ENCODE data around the gene ZNF408. TPM values are rescaled to one million over a fixed set of nuclear protein-coding genes. Genes with fewer than 3 reads are reported as not detected.

ZNF408 gene
- polyA plus RNA-seq, 2 of the 4 experiments (the other 2 are of a cell fraction) = 6.7 to 16.7 TPM

DNA sequence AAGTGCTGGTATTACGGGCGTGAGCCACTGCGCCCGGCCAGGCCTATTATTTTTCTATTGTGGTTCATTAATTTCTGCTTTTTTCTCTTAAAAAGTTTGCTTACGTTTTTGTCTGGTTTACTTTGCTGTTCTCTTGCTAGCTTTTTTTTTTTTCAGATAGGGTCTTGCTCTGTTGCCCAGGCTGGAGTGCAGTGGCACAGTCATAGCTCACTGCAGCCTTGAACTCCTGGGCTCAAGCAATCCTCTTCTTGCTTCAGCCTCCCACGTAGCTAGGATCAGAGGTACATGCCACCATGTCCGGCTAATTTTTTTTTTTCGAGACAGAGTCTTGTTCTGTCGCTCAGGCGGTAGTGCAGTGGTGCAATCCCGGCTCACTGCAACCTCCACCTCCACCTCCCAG is 36.9 kb downstream of the ZNF408 start:
- POLR2A ChIA-PET = no interaction called here

DNA sequence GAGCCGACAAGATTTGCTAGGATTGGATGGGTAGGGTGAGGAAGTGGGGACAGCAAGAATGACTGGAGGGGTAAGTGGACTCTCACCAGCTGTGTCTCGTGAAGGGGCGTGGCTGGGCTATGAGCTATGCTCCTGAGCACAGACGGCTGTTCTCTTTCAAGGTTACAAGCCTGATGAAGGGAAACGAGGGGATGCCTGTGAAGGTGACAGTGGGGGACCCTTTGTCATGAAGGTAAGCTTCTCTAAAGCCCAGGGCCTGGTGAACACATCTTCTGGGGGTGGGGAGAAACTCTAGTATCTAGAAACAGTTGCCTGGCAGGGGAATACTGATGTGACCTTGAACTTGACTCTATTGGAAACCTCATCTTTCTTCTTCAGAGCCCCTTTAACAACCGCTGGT is 38.1 kb downstream of the ZNF408 start:
- H3K27ac ChIP-seq = no peak overlapping the region
- H3K4me3 ChIP-seq = no peak overlapping the region
- WGBS (ENCODE audit: missing lambda C conversion rate) = 87% methylated on average over 6 of the region's 6 CpGs
- H3K9me3 ChIP-seq = no peaks in the 10 kb centered on the region
- H3K4me1 ChIP-seq = no peaks in the 10 kb centered on the region
- POLR2A ChIA-PET = interaction anchor here (0.5 kb wide), 1 partner anchor 163 kb away, joined by 3 read pairs; no protein-coding TSS in a partner anchor
- ATAC-seq (no peak), FAIRE-seq (no peak), DNase-seq (ENCODE audit: low read depth in 1 of 2, low spot score in 1 of 2) (no peak)
- H3K4me2 ChIP-seq = no peak overlapping the region
- TF ChIP-seq CHD4 (IDR thresholded peaks at IDR 0.05; ENCODE audit: borderline replicate concordance) = no peak
- no peak for TF ChIP-seq TP53 (CRISPR knock-in tag; IDR thresholded peaks at IDR 0.05)
- TF ChIP-seq CBX8 (IDR thresholded peaks at IDR 0.05) = no peak
- no peak for TF ChIP-seq MAFK (IDR thresholded peaks at IDR 0.05; ENCODE audit: partially characterized antibody)
- no peak for TF ChIP-seq MYC (IDR thresholded peaks at IDR 0.05; ENCODE audit: borderline replicate concordance, low read length)
- no peak for TF ChIP-seq ZFP36 (IDR thresholded peaks at IDR 0.05; ENCODE audit: borderline replicate concordance, partially characterized antibody)
- TF ChIP-seq EP300 (IDR thresholded peaks at IDR 0.05) = no peak
- no peak for TF ChIP-seq NPAS2 (CRISPR knock-in tag; IDR thresholded peaks at IDR 0.05; ENCODE audit: borderline replicate concordance)
- no peak for TF ChIP-seq TFCP2L1 (CRISPR knock-in tag; IDR thresholded peaks at IDR 0.05)
- no peak for TF ChIP-seq KDM5A (IDR thresholded peaks at IDR 0.05)
- TF ChIP-seq, protein P1, sequence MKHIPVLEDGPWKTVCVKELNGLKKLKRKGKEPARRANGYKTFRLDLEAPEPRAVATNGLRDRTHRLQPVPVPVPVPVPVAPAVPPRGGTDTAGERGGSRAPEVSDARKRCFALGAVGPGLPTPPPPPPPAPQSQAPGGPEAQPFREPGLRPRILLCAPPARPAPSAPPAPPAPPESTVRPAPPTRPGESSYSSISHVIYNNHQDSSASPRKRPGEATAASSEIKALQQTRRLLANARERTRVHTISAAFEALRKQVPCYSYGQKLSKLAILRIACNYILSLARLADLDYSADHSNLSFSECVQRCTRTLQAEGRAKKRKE (CRISPR knock-in tag; IDR thresholded peaks at IDR 0.05; ENCODE audit: low read depth) = no peak
- TF ChIP-seq ZNF302 (CRISPR knock-in tag; IDR thresholded peaks at IDR 0.05) = no peak
- TF ChIP-seq, protein P2, sequence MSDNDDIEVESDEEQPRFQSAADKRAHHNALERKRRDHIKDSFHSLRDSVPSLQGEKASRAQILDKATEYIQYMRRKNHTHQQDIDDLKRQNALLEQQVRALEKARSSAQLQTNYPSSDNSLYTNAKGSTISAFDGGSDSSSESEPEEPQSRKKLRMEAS (IDR thresholded peaks at IDR 0.05) = no peak
- TF ChIP-seq ESRRA (IDR thresholded peaks at IDR 0.05; ENCODE audit: borderline replicate concordance, low read length) = no peak
- TF ChIP-seq SMC3 (IDR thresholded peaks at IDR 0.05) = no peak
- TF ChIP-seq, protein P3, sequence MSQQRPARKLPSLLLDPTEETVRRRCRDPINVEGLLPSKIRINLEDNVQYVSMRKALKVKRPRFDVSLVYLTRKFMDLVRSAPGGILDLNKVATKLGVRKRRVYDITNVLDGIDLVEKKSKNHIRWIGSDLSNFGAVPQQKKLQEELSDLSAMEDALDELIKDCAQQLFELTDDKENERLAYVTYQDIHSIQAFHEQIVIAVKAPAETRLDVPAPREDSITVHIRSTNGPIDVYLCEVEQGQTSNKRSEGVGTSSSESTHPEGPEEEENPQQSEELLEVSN (IDR thresholded peaks at IDR 0.05; ENCODE audit: borderline replicate concordance, low read depth) = no peak
- no peak for TF ChIP-seq EHMT2 (IDR thresholded peaks at IDR 0.05; ENCODE audit: low read depth)
- TF ChIP-seq SREBF2 (IDR thresholded peaks at IDR 0.05) = no peak
- no peak for TF ChIP-seq NR3C1 (IDR thresholded peaks at IDR 0.05)
- CTCF ChIA-PET = interaction anchor here (1.3 kb wide), 1 partner anchor 9 kb away, joined by 3 read pairs; no protein-coding TSS in a partner anchor

More for the DNA sequence above, 36.9 kb downstream of the ZNF408 start:
- DNase-seq (ENCODE audit: low read depth in 1 of 2, low spot score in 1 of 2) (no peak), FAIRE-seq (no peak), ATAC-seq (no peak)
- 94% methylated on average over 11 of the region's 11 CpGs for WGBS (ENCODE audit: missing lambda C conversion rate)
- Histone ChIP-seq H3K4me3 (no peak overlapping the region), H3K4me2 (no peak overlapping the region), H3K27ac (no peak overlapping the region), H3K4me1 (no peaks in the 10 kb centered on the region), H3K9me3 (no peaks in the 10 kb centered on the region)
- TF ChIP-seq FOXS1 (CRISPR knock-in tag; IDR thresholded peaks at IDR 0.05) = no peak
- CTCF ChIA-PET = interaction anchor here (0.6 to 1.5 kb wide), 5 partner anchors 11 to 55 kb away, joined by 3 to 6 read pairs (median 3); no protein-coding TSS in a partner anchor

DNA sequence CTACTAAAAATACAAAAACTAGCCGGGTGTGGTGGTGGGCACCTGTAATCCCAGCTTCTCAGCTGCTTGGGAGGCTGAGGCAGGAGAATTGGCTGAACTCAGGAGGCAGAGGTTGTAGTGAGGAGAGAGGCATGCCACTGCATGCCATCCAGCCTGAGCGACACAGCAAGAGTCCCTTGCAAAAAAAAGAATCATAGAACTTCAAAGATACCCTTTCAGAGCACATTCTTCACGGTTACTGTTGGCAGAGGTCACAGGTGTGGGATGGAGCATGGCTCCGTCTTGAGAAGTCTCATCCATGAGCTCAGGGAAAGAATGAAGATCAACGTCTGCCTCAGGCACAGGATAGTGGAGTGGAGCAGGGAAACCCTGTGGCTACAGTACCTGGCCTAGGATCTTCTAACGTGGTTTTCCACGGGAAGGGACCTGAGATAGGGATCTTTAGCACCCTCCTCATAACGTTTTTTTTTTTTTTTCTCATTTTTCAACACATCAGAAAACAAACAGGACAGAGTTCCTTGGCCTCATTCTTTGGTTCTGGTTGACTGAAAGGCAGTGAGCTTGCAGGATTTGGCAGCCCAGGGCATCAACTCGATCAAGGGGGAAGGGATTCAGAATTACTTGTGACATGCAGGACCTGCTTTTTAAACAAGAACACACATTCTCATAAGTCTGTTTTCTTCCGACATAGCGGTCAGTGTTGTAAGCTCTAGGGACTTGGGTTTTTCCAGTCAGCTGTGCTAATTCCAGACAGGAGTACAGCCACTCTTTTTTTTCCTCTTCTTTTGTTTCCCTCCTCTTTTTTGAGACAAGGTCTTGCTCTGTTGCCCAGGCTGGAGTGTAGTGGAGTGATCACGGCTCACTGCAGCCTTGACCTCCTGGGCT is 41.0 kb downstream of the ZNF408 start:
- ChIA-PET POLR2A (no interaction called here), CTCF (interaction anchor here (0.6 to 1.2 kb wide), 2 partner anchors 11 to 170 kb away, joined by 3 read pairs; no protein-coding TSS in a partner anchor)
- no peak overlapping the region for H3K27ac ChIP-seq
- H3K9me3 ChIP-seq = no peaks in the 10 kb centered on the region
- FAIRE-seq (no peak), ATAC-seq (no peak), DNase-seq (ENCODE audit: low read depth in 1 of 2, low spot score in 1 of 2) (no peak)
- no peak for TF ChIP-seq EP300 (IDR thresholded peaks at IDR 0.05)
- no peak for TF ChIP-seq CBX8 (IDR thresholded peaks at IDR 0.05)
- TF ChIP-seq, protein P2 (IDR thresholded peaks at IDR 0.05) = no peak
- no peak for TF ChIP-seq HOXB5 (CRISPR knock-in tag; IDR thresholded peaks at IDR 0.05)
- no peak for TF ChIP-seq BHLHE40 (IDR thresholded peaks at IDR 0.05; ENCODE audit: low read depth, low read length)
- no peak for TF ChIP-seq POLR2AphosphoS2 (conservative IDR thresholded peaks at IDR 0.05; ENCODE audit: low read length)
- TF ChIP-seq SMC3 (IDR thresholded peaks at IDR 0.05) = no peak
- TF ChIP-seq FOSL2 (IDR thresholded peaks at IDR 0.05) = no peak
- no peak for TF ChIP-seq FOSL2 (CRISPR knock-in tag; IDR thresholded peaks at IDR 0.05)
- no peak for TF ChIP-seq NR3C1 (IDR thresholded peaks at IDR 0.05)
- TF ChIP-seq POLR2A (IDR thresholded peaks at IDR 0.05; ENCODE audit: low read length) = no peak
- TF ChIP-seq, protein P4, sequence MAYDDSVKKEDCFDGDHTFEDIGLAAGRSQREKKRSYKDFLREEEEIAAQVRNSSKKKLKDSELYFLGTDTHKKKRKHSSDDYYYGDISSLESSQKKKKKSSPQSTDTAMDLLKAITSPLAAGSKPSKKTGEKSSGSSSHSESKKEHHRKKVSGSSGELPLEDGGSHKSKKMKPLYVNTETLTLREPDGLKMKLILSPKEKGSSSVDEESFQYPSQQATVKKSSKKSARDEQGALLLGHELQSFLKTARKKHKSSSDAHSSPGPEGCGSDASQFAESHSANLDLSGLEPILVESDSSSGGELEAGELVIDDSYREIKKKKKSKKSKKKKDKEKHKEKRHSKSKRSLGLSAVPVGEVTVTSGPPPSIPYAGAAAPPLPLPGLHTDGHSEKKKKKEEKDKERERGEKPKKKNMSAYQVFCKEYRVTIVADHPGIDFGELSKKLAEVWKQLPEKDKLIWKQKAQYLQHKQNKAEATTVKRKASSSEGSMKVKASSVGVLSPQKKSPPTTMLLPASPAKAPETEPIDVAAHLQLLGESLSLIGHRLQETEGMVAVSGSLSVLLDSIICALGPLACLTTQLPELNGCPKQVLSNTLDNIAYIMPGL (CRISPR knock-in tag; IDR thresholded peaks at IDR 0.05; ENCODE audit: borderline replicate concordance) = no peak
- TF ChIP-seq HDAC2 (IDR thresholded peaks at IDR 0.05) = no peak
- no peaks in the 10 kb centered on the region for H3K4me1 ChIP-seq
- 79% methylated on average over 12 of the region's 12 CpGs for WGBS (ENCODE audit: missing lambda C conversion rate)
- no peak overlapping the region for H3K4me2 ChIP-seq
- no peak overlapping the region for H3K4me3 ChIP-seq

Measured in A549 (cell line).